ENCODE measurements around the gene ATP2B1.
"Not testable (repeated sequence)": the region's sequence is repeated elsewhere in the genome, so short reads cannot be mapped to it uniquely, and the experiment has no call there.

Gene ATP2B1

GRCh38 chr12:89708565-89709156 is at the start of gene ATP2B1:
ATP2B1 (minus strand) TSS chr12:89708838; CDS start chr12:89655886, 52,952 bp downstream.
- peak; percentile 55 for DNase-seq (ENCODE audit: low read depth)

GRCh38 chr12:89757987-89758386 is 49.3 kb upstream of the ATP2B1 start:
- DNase-seq (ENCODE audit: low read depth); H3K4me3 ChIP-seq (ENCODE audit: low read length): not testable (repeated sequence)

More at GRCh38 chr12:89708565-89709156, at the start of gene ATP2B1:
- H3K4me3 ChIP-seq (ENCODE audit: low read length): peak within 1 kb of the TSS; percentile 82
- no peak for TF ChIP-seq CTCF (conservative IDR thresholded peaks at IDR 0.05; ENCODE audit: low read depth, low read length)

- H3K4me3 ChIP-seq (ENCODE audit: low read length): no peak overlapping the region
- TF ChIP-seq CTCF (conservative IDR thresholded peaks at IDR 0.05; ENCODE audit: low read depth, low read length): no peak
- DNase-seq (ENCODE audit: low read depth): peak; percentile 82
Measured at GRCh38 chr12:89756585-89757398, 48.2 kb upstream of the ATP2B1 start.

- no peak for TF ChIP-seq CTCF (conservative IDR thresholded peaks at IDR 0.05; ENCODE audit: low read depth, low read length)
- DNase-seq (ENCODE audit: low read depth): no peak
- H3K4me3 ChIP-seq (ENCODE audit: low read length): no peak overlapping the region
Measured at GRCh38 chr12:89756194-89756584, 47.6 kb upstream of the ATP2B1 start.

- no peak for TF ChIP-seq CTCF (conservative IDR thresholded peaks at IDR 0.05; ENCODE audit: low read depth, low read length)
- no peak for DNase-seq (ENCODE audit: low read depth)
- no peak overlapping the region for H3K4me3 ChIP-seq (ENCODE audit: low read length)
Measured at GRCh38 chr12:89753997-89754396, 45.4 kb upstream of the ATP2B1 start.

GRCh38 chr12:89752341-89752740 is 43.7 kb upstream of the ATP2B1 start:
- no peak for TF ChIP-seq CTCF (conservative IDR thresholded peaks at IDR 0.05; ENCODE audit: low read depth, low read length)
- H3K4me3 ChIP-seq (ENCODE audit: low read length): no peak overlapping the region
- no peak for DNase-seq (ENCODE audit: low read depth)

GRCh38 chr12:89750389-89751351 is 42.0 kb upstream of the ATP2B1 start:
- TF ChIP-seq CTCF (conservative IDR thresholded peaks at IDR 0.05; ENCODE audit: low read depth, low read length): no peak
- no peak overlapping the region for H3K4me3 ChIP-seq (ENCODE audit: low read length)
- no peak for DNase-seq (ENCODE audit: low read depth)
